Neural cell (in vitro differentiated cells): ENCODE results near the gene SPON1.

Source experiments
- EZH2 ChIP-seq: fragments of 200-600, 300-800 bp; shearing (Covaris generic), sonication (generic); IDR thresholded peaks from 2 replicates; pipeline ENCODE4 v1.6.1; 2014; ENCODE audit warnings: antibody characterized with exemption, low read length, borderline replicate concordance, mild to moderate bottlenecking; ENCODE audit not compliant: insufficient read depth, poor library complexity, severe bottlenecking
- MXI1 ChIP-seq: fragments of 450-650 bp; conservative IDR thresholded peaks from 2 replicates; pipeline ENCODE4 v1.6.1; 2014; ENCODE audit warnings: antibody characterized with exemption, mild to moderate bottlenecking; ENCODE audit not compliant: poor library complexity, severe bottlenecking
- POLR2AphosphoS5 ChIP-seq: IDR thresholded peaks from 2 replicates; pipeline ENCODE4 v1.6.1; 2012
- RAD21 ChIP-seq: fragments of 450-650 bp; conservative IDR thresholded peaks from 2 replicates; pipeline ENCODE4 v1.6.1; 2014; ENCODE audit warnings: antibody characterized with exemption, mild to moderate bottlenecking, moderate library complexity
- TAF1 ChIP-seq: IDR thresholded peaks from 2 replicates; pipeline ENCODE4 v1.6.1; 2012; ENCODE audit warnings: low read depth
- TF ChIP-seq, protein P1 (sequence below): fragments of 450-650 bp; IDR thresholded peaks from 2 replicates; pipeline ENCODE4 v1.5.1; 2014; ENCODE audit warnings: antibody characterized with exemption, mild to moderate bottlenecking, moderate library complexity; ENCODE audit not compliant: poor library complexity, severe bottlenecking

DNA sequence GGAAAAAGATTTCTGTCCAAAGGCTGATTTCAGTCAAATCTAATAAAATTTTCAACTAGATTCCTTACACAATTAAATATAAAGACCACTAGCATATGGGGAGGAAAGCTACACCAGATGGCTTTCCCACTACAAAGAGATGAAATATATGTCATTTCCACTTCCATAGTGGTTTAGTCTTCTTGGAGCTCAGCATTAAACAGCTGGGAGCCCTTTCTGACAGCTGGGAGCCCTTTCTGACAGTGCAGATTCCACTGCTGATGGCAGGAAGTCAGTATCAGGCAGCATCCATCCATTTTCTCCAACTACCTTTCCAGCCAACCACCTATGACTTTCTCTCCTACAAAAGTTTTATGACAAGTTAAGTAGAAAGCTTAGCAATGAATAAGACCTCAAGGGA is 218.6 kb downstream of the SPON1 start:
- TF ChIP-seq, protein P1, sequence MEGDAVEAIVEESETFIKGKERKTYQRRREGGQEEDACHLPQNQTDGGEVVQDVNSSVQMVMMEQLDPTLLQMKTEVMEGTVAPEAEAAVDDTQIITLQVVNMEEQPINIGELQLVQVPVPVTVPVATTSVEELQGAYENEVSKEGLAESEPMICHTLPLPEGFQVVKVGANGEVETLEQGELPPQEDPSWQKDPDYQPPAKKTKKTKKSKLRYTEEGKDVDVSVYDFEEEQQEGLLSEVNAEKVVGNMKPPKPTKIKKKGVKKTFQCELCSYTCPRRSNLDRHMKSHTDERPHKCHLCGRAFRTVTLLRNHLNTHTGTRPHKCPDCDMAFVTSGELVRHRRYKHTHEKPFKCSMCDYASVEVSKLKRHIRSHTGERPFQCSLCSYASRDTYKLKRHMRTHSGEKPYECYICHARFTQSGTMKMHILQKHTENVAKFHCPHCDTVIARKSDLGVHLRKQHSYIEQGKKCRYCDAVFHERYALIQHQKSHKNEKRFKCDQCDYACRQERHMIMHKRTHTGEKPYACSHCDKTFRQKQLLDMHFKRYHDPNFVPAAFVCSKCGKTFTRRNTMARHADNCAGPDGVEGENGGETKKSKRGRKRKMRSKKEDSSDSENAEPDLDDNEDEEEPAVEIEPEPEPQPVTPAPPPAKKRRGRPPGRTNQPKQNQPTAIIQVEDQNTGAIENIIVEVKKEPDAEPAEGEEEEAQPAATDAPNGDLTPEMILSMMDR = no peak
- TF ChIP-seq TAF1 = no peak
- no peak for TF ChIP-seq RAD21
- TF ChIP-seq EZH2 = no peak
- TF ChIP-seq MXI1 = no peak
- TF ChIP-seq POLR2AphosphoS5 = no peak
